Right cardiac atrium (tissue), 5 donors: ENCODE data around the gene AGBL1. TPM values are rescaled to one million over a fixed set of nuclear protein-coding genes. Genes with fewer than 3 reads are reported as not detected.

ENCODE experiments used
- ATAC-seq, 2 donors: fragments of 200-7000 bp; cut with Tn5 transposase; one replicate each; pipeline versions ENCODE4 v1.8.0 to v1.9.1; 2020; ENCODE audit warnings: moderate library complexity in 2 of 2, mild to moderate bottlenecking in 1 of 2
- DNase-seq, 3 donors: peaks; one replicate each; pipeline ENCODE4 v3.0.0-alpha.2; 2020
- H3K27ac ChIP-seq: one replicate; pipeline ENCODE4 v1.5.1; 2013; ENCODE audit warnings: mild to moderate bottlenecking, low read length, control low read depth, moderate library complexity
- H3K27me3 ChIP-seq: one replicate; pipeline ENCODE4 v1.6.1; 2013; ENCODE audit not compliant: control insufficient read depth, insufficient read depth
- H3K4me1 ChIP-seq: one replicate; pipeline ENCODE4 v1.6.1; 2013; ENCODE audit warnings: low read length; ENCODE audit not compliant: control insufficient read depth, insufficient read depth
- H3K4me3 ChIP-seq: one replicate; pipeline ENCODE4 v1.5.1; 2013; ENCODE audit warnings: low read length, control low read depth
- H3K9me3 ChIP-seq: one replicate; pipeline ENCODE4 v1.6.1; 2013; ENCODE audit warnings: low read length; ENCODE audit not compliant: control insufficient read depth
- WGBS: extraction: QIAGEN DNeasy Blood & Tissue Kit; methylation state at CpG from one replicate; pipeline ENCODE4 v1.1.7; 2013; 5-methylcytosine and 5-hydroxymethylcytosine counted together
- intact Hi-C, 4 donors: fragments of 100-400 bp; cut with DNase I; formaldehyde crosslinking; loops; one replicate each; pipeline versions ENCODE4 v1.11.0 to v1.14.0; 2022 to 2023
- polyA plus RNA-seq: library from polyadenylated mRNA; stranded (reverse); fragments of 200-250 nt; gene quantifications from one replicate; pipeline ENCODE4 v1.2.3, GENCODE V29; 2013
- total RNA-seq, 4 donors: library from RNA; stranded (reverse); fragmentation: NEBNext Ultra II Directional; extraction: Animal tissue kit (Norgen Biotek cat#: 25700); gene quantifications; one replicate each; pipeline ENCODE4 v1.2.1, GENCODE V29; 2021
- donor health status: healthy with polysubstance abuse.
- donor health status: DM: no; HTN: yes; CAD: no.
- donor health status: DM: no; HTN: no; CAD: no.
- donor health status: DM: no; HTN: yes; CAD: no; lungs with severe emphysema.
- donor health status: DM: yes; HTN: yes; CAD: no.

AGBL1 gene
- total and polyA plus RNA-seq, 5 donors, result not detected

DNA sequence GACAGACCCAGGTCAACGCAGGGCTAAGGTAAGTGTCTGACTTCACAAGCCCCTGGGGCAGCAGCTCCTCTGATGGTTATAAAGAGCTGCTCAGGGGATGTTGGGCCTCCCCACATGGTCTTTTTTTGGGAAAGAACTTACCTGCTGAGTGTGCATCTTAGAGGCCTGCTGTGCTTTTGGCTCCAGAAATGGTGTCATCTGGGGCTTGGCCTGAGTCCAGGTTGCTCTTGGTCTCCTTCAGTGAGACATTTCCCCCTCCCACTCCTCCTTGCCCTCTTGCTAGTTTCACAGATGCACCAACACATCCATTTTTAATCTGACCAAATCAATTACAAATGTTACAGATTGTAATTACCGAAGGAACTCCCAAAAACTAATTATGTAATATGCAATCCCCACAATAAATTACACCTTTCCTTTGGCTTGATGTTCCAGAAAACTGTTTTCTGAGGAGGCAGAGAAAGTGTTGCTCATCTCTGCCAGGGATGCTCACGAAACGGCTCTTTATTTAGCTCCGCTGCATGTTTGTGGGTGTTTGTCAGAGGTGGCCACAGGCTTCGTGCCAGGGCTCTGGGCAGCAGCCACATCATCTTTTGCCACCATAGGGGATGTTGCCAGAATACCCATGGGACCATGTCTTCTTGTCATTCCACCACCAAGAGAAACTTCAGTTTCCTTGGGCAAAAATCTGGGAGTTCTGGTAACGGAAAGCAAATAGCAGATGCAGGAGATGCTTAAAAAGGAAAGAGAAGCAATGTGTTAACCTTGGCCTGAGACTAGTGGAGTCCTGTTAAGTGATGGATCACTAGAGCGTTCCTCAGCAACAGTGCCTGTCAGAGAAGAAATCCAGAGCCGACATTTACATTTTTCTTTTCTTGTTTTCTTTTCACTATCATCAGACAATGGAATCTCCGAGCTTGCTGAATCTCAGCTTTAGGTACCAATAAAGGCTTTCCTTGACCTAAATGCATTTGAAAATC, 799.9 kb downstream of the AGBL1 start:
- Histone ChIP-seq H3K27me3 (no peaks in the 10 kb centered on the region), H3K27ac (peak overlapping the region; percentile 67), H3K4me3 (no peak overlapping the region), H3K4me1 (peaks cover 7% of the 10 kb centered on the region), H3K9me3 (no peaks in the 10 kb centered on the region)
- 62% methylated on average over 10 of the region's 10 CpGs for WGBS
- peak; percentile 56 to 71 for ATAC-seq
- intact Hi-C loops, result no loop called here
- DNase-seq, result peak in 2 of 3 donors; percentile 18 to 63

DNA sequence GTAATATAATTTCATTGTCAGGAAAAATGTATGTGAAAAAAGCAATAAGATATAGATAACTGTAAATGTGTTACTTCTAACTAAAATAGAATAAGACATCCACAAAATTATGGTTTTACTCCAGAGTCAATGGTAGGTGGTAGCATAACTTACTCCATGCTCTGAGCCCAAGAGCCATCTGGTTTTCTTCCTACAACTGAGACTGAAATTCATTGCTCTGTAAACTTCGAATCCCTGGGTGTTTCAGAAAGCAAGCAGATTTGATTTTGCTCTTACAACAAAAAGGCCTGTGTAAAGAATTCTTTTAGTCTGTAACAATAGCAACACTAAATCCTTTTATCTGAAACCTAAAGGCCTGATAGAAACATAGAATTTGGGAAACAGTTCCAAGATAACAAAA, 805.9 kb downstream of the AGBL1 start:
- intact Hi-C loops, result no loop called here
- DNase-seq, result no peak
- Histone ChIP-seq H3K9me3 (no peaks in the 10 kb centered on the region), H3K4me1 (no peaks in the 10 kb centered on the region), H3K27ac (no peak overlapping the region), H3K27me3 (no peaks in the 10 kb centered on the region), H3K4me3 (no peak overlapping the region)
- 38% methylated on average over 1 of the region's 1 CpG for WGBS
- ATAC-seq, result no peak

DNA sequence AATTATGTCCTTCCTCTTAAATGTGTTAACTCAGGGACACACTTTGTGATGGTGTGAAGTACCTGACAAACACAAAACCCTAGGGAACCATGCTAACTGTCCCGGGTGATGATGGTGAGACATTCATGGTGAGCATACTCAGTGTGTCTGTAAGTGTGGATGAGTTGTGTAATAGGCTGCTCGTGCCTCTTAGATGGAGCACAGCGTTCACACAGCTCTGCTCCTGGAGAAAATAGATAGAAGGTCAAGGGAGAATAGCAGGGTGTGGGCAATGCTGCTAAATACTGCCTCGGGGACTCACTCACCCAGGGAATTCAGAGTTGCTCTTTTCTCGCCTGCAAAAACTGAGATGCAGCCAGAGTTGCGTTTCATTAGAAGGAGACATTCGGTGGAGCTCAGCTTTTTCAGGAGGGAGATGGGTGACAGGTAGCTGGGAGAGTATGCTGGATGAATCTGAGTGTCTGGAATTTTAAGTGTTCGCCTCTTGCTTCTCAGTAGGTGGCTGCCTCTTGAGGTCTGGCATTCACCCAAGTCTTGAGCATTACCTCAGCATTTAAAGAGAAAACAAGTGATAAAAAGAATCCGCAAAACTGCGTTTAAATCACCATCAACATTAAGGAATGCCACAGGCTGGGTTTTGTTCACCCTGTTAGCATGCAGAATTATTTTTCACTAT, 813.2 kb downstream of the AGBL1 start:
- no peak for DNase-seq
- 27% methylated on average over 10 of the region's 10 CpGs for WGBS
- H3K4me1 ChIP-seq, result no peaks in the 10 kb centered on the region
- no peak overlapping the region for H3K4me3 ChIP-seq
- no peaks in the 10 kb centered on the region for H3K9me3 ChIP-seq
- no peak for ATAC-seq
- intact Hi-C loops, result no loop called here
- no peaks in the 10 kb centered on the region for H3K27me3 ChIP-seq
- H3K27ac ChIP-seq, result no peak overlapping the region

DNA sequence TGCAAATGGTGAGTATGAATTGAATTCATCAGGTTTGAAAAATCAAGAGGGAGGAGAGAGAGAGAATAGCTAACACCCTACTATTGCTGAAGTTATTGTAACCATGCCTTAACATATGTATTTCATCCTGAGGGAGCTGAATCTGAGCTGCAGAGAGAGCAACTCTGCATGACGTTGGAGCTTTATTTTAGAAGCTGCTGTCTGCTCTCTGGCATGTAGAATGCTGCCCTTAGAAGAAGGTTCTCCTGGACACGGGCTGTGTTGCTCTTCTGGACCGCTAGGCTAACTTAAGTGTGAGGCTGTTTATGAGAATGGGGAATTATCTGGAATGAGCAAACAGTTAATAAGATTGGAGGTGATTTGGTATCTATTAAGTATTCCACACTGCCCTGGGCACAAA, 814.6 kb downstream of the AGBL1 start:
- DNase-seq, result no peak
- 47% methylated on average over 3 of the region's 3 CpGs for whole genome bisulfite sequencing
- Histone ChIP-seq H3K27me3 (no peaks in the 10 kb centered on the region), H3K9me3 (no peaks in the 10 kb centered on the region), H3K27ac (no peak overlapping the region), H3K4me3 (no peak overlapping the region), H3K4me1 (no peaks in the 10 kb centered on the region)
- intact Hi-C loops, result no loop called here
- ATAC-seq, result peak; percentile 31 to 42

DNA sequence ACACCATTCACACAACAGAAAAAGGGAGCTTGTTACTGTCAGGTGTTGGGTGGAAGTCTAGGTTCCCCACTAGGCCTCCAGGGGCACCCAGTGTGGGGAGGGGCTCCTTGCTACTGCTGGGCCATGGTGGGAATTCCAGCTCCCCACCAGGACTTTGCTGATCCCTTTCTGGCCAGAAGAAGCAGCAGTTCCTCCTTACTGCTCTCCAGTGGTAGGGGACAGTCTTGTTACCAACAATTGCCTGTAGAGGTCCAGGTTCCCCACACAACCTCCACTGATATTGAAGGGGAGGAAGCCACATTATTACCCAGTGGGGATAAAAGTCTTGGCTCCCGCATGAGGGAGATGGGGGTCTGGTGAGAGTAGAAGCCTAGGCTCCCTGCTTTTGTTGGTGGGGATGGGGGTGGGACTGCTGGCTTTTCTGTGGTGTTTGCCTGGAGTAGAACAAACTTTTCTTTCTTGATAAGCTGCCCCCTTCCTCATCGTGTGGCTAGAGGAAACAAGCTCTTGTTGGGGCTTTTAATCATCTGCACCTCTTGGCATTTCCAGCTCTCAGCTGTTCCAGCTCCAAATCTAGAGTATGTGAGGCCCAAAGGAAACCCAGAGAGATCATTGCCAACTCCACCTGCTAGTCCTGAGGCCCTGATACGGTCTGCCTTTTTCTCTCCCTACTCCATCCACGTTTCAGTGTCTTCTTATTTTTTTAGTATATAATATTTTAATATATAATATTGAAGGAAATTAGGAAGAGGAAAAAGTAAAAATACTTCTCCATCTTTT, 824.2 kb downstream of the AGBL1 start:
- intact Hi-C loops, result no loop called here
- 32% methylated on average over 4 of the region's 4 CpGs for WGBS
- ATAC-seq, result no peak

DNA sequence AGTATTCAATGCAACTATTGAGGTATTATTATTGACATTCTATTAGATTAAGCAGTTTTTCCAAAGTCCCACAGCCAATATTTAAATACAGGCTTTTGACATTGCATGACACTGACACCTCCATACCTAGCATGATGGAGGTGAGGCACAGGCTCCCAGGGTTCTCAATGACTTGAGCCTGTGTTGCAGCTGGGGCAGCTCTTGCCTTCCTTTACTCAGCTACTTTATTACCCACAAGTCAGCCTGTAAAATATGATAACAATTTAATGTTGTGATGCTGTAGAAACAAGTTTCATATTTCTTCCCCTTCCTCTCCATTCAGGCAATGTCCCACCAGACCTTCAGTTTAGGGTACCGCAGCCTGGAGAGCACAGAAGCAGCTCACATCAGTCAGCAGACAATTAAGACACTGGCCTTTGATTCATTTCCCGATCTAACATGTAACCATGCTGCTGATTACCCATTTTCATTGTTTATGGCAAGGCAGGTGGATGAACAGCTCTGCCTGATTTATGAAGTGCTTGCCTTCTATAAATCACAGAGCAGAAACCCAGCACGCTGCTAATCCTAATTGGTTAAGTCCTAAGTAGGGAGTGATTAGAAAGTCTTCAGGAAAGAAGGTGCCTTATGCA, 826.1 kb downstream of the AGBL1 start:
- no peaks in the 10 kb centered on the region for H3K9me3 ChIP-seq
- WGBS, result 71% methylated on average over 3 of the region's 3 CpGs
- ATAC-seq (no peak), DNase-seq (no peak)
- H3K27me3 ChIP-seq, result no peaks in the 10 kb centered on the region
- intact Hi-C loops, result no loop called here
- H3K4me3 ChIP-seq, result no peak overlapping the region
- no peaks in the 10 kb centered on the region for H3K4me1 ChIP-seq
- H3K27ac ChIP-seq, result no peak overlapping the region

More for the DNA sequence above, 824.2 kb downstream of the AGBL1 start:
- no peak overlapping the region for H3K27ac ChIP-seq
- H3K27me3 ChIP-seq, result no peaks in the 10 kb centered on the region
- H3K4me1 ChIP-seq, result no peaks in the 10 kb centered on the region
- H3K4me3 ChIP-seq, result no peak overlapping the region
- H3K9me3 ChIP-seq, result no peaks in the 10 kb centered on the region
- DNase-seq, result no peak

DNA sequence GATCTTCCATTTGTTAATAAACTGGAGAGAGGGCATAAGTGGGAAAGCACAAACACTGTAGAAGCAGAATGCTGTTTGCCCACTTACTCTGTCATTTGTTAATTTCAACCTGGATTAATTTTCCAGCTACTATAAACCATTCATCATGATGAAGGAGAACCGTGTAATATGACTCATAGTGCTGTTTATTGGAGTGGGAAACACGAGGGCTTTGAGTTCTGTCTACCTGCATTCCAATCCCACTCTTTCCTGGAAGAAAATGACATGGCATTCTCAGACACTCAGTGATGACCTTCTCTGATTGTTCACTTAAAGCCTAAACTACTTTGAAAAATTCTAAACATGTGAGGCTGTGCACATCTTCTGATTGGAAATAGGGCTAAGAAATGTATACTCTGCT, 826.7 kb downstream of the AGBL1 start:
- Histone ChIP-seq H3K9me3 (no peaks in the 10 kb centered on the region), H3K27me3 (no peaks in the 10 kb centered on the region), H3K4me1 (no peaks in the 10 kb centered on the region), H3K4me3 (no peak overlapping the region), H3K27ac (no peak overlapping the region)
- DNase-seq (no peak), ATAC-seq (no peak)
- intact Hi-C loops, result no loop called here
- 46% methylated on average over 2 of the region's 2 CpGs for WGBS

DNA sequence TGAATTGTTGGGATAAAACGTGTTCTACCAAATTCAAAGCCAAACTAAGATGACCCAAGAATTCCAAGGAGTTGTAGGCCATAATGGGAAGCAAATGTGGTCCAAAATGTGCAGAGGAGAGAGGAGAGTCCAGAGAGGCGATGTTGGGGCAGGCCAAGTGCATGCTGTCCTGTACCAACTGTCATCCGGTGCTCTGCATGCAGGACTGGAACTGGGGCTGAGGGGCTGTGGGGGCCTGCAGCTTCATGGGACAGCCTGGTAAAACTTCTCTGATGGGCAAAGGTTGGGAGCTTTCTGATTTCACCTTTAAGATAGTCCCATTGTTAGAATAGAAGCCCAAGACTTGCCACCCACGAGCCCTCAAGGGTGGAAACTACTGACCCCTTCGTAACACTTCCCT, 831.4 kb downstream of the AGBL1 start:
- ATAC-seq, result no peak
- peaks cover 2% of the 10 kb centered on the region for H3K4me1 ChIP-seq
- 71% methylated on average over 5 of the region's 5 CpGs for WGBS
- no peaks in the 10 kb centered on the region for H3K27me3 ChIP-seq
- intact Hi-C loops, result loop anchor here in 2 of 4 donors (10.0 kb wide), 2 partner anchors 1334 to 1364 kb away; no protein-coding TSS in a partner anchor
- no peaks in the 10 kb centered on the region for H3K9me3 ChIP-seq
- no peak for DNase-seq
- H3K27ac ChIP-seq, result no peak overlapping the region
- no peak overlapping the region for H3K4me3 ChIP-seq

DNA sequence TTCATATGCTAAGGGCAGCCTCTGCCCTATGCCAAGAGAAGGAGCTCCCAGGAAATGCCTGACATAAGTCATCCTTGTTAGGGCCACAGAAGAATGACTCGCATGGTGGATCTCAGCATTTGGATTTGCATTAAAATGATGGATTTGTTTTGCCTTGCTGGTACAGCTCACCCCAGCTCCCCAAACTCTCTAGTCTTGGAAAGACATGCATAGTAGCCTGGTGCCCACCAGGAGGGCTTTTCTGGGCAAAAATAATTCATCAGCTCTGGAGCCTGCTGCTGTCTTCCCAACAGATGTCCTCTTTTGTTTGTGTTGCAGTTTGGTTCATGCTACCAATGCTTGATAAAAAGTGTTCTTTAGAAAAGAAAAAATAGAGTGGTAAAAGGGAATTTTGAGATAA, 833.0 kb downstream of the AGBL1 start:
- no peak for DNase-seq
- intact Hi-C loops, result loop anchor here in 2 of 4 donors (10.0 kb wide), 2 partner anchors 1332 to 1362 kb away; no protein-coding TSS in a partner anchor
- H3K4me1 ChIP-seq, result peaks cover 5% of the 10 kb centered on the region
- H3K4me3 ChIP-seq, result no peak overlapping the region
- H3K27ac ChIP-seq, result no peak overlapping the region
- WGBS, result 94% methylated on average over 1 of the region's 1 CpG
- no peak for ATAC-seq
- no peaks in the 10 kb centered on the region for H3K9me3 ChIP-seq
- no peaks in the 10 kb centered on the region for H3K27me3 ChIP-seq

DNA sequence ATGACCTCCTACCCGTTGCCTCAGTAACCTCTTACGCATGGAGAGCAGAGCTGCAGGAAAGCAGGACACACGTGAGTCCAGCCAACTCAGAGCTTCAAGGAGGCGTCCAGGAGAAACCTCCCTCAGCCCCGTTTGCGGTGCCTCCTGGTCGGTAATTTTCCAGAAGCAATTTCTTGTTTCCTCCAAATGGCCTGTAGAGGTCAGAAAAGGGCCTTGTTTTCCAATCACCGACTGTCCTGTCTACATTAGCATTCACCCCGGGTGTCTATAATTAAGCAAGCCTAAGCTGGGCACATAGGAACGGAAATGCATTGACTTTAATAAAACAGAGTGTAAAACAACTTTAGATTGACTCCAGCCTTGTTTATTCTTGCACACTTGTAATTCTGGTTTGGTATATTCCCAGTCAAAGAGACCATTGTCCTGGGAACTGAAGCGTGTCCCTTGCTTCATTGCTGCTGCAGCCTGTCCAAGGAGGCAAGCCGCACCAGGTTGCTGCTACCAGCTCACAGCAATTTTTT, 836.2 kb downstream of the AGBL1 start:
- H3K4me1 ChIP-seq, result peaks cover 5% of the 10 kb centered on the region
- ATAC-seq (peak; percentile 69), DNase-seq (peak in 1 of 3 donors; percentile 15)
- H3K27me3 ChIP-seq, result no peaks in the 10 kb centered on the region
- no peak overlapping the region for H3K27ac ChIP-seq
- intact Hi-C loops, result loop anchor here in 2 of 4 donors (5.0 to 10.0 kb wide), 3 partner anchors 1329 to 1359 kb away; no protein-coding TSS in a partner anchor
- no peak overlapping the region for H3K4me3 ChIP-seq
- H3K9me3 ChIP-seq, result no peaks in the 10 kb centered on the region
- 22% methylated on average over 12 of the region's 12 CpGs for WGBS
